Right ventricle myocardium superior (tissue), 1 donor: ENCODE data around the gene BZW2. TPM values are rescaled to one million over a fixed set of nuclear protein-coding genes. Genes with fewer than 3 reads are reported as not detected.

Experiments used
- total RNA-seq: library from RNA; stranded (reverse); fragmentation: NEBNext Ultra II Directional; extraction: Animal tissue kit (Norgen Biotek cat#: 25700); gene quantifications from one replicate; pipeline ENCODE4 v1.2.1, GENCODE V29; 2021
- donor health status: DM: no; HTN: yes; CAD: no; lungs with severe emphysema.

BZW2 gene
- total RNA-seq, 1 donor from 2014 or later = 359 TPM

Other genes with a start within 250 kb of the BZW2 start
- gene CRPPA, start 224.6 kb upstream of the BZW2 start, total RNA-seq = 8.7 TPM
- 0.67 TPM for gene SOSTDC1, start 180.4 kb upstream of the BZW2 start, total RNA-seq
- not detected for gene LRRC72, start 119.4 kb upstream of the BZW2 start, total RNA-seq
- 21.5 TPM for gene ANKMY2, start 427 bp upstream of the BZW2 start, total RNA-seq
- gene TSPAN13, start 107.6 kb downstream of the BZW2 start, total RNA-seq = 14.8 TPM
- gene AGR2, start 158.8 kb downstream of the BZW2 start, total RNA-seq = not detected
- not detected for gene AGR3, start 235.8 kb downstream of the BZW2 start, total RNA-seq